ENCODE measurements around the gene MICAL2.

The MICAL2 gene

DNA sequence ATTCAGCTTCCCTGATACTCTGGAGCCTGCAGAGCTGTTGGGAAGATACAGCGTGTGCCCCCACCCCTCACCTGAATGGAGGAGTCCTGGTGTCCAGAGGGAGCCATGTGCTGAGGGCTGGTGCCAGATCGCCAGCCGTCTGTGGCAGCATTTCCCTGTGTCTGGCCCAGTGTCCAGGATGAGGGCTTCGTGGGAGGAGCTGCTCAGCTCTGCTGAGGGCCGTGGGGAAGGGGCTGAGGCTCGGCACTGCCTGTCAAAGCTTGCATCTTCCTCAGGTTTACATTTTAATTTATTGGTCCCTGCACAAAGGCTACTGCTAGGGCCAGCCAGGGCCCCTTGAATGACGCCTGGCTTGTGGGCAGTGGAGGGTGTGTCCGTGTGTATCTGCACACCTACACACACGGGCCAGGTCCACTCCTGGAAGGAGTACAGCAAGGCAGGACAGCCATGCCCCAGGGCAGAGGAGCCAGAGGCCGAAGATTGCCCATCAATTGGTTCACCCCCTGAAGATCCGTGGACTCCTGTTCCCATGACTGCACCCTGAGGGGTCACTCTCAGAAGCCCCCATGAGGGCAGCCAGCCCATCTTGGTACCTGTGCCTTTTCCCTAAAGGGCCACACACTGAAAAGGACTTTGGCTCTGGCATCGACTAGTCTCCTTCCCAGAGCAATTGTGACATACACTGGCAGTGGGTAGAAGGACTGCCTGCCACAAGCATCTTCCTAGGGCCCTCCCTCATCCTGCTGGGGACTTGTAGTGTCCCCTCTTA is 159.2 kb downstream of the MICAL2 start:
- DNase-seq (ENCODE audit: low read depth, low spot score) = no peak
- no peak overlapping the region for H3K4me3 ChIP-seq (ENCODE audit: low read length)

- H3K4me3 ChIP-seq (ENCODE audit: low read length) = no peak overlapping the region
- DNase-seq (ENCODE audit: low read depth, low spot score) = no peak
Observed at GRCh38 chr11:12270215-12270797, 159.9 kb downstream of the MICAL2 start.

DNA sequence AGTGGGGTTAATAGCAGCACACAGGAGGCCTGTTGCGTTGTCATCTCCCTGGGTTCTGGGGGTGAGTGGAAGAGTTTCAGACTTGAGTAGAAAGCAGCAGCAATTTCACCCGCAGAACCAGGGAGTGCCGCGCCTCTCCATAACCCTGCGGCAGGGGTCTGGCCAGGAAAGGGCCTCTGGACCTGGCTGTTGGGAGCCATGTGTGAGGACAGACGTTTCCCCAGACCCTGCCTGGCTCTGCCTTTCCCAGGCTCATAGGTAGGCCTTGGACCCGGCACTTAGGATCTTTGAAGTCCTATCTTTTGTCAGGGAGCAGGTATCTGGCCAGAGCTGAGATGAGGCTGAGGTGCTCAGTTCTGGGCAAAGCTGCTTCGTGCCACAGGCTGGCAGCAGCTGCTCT is 160.4 kb downstream of the MICAL2 start:
- DNase-seq (ENCODE audit: low read depth, low spot score) = no peak
- no peak overlapping the region for H3K4me3 ChIP-seq (ENCODE audit: low read length)

DNA sequence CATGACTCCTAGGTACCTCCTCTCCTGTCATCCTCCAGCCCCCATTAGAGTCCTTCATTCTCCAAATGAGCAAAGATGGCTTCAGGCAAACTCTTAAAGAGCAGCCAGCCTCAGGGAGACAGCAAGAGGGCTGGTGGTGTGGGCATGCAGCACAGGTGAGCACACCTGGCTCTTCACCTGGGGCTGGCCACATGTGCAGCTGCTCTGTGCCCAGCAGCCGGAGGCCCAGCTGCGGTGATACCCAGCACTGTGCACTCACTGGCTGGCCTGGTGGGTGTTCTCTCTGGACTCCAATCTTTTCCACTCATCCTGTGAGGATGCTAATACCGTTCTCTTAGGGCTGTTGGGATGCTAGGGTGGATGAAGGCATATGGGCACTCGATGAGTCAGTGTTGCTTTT is 160.9 kb downstream of the MICAL2 start:
- no peak for DNase-seq (ENCODE audit: low read depth, low spot score)
- H3K4me3 ChIP-seq (ENCODE audit: low read length) = no peak overlapping the region

- DNase-seq (ENCODE audit: low read depth, low spot score) = no peak
- H3K4me3 ChIP-seq (ENCODE audit: low read length) = no peak overlapping the region
Observed at GRCh38 chr11:12271826-12272366, 161.5 kb downstream of the MICAL2 start.

GRCh38 chr11:12272821-12273617 is 162.6 kb downstream of the MICAL2 start:
- H3K4me3 ChIP-seq (ENCODE audit: low read length) = no peak overlapping the region
- no peak for DNase-seq (ENCODE audit: low read depth, low spot score)

DNA sequence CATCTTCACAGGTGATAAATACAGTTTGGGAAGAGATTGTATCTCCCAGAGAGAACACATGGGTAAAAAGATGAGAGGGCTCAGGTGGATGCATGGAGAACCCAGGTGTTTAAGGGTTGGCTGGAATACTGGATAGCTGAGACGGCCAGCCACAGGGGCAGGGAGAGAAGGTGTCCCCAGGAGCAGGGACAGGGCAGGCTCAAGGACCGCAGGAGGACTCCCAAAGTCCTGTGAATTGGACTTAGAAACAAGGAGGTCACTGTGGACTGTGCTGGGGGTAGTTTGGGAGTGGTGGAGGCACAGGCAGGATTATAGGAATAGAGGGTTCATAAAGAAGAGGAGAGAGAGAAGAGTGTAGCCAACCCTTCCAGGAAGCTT is 163.2 kb downstream of the MICAL2 start:
- H3K4me3 ChIP-seq (ENCODE audit: low read length) = no peak overlapping the region
- DNase-seq (ENCODE audit: low read depth, low spot score) = no peak

- no peak overlapping the region for H3K4me3 ChIP-seq (ENCODE audit: low read length)
- DNase-seq (ENCODE audit: low read depth, low spot score) = no peak
Observed at GRCh38 chr11:12274056-12274455, 163.7 kb downstream of the MICAL2 start.

DNA sequence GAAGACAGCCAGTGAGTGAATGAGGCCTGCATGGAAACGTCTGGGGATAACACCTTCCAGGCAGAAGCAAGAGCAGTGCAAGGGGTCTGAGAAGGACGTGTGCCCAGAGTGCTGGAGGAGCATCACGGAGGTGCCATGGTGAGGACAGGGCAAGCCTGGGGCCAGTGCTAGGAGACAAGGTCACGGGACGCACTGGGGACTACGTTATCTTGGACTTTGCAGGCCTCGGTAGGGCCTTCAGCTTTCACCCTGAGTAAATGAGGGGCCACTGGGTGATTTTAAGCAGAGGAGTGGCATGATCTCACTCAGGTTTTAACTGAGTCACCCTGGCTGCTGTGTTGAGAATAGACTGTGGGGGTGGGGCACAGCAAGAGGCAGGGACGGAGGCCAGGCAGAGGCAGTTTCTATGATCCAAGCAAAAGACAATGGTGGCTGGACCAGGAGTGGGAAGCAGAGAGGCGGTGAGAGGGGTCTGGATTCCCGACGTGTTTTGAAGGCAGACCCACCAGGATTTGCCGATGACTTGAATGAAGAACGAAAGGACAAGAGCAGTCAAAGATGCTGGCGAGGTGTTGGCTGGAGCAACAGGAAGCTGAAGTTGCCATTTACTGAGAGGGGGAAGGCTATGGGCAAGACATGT is 164.3 kb downstream of the MICAL2 start:
- DNase-seq (ENCODE audit: low read depth, low spot score) = no peak
- no peak overlapping the region for H3K4me3 ChIP-seq (ENCODE audit: low read length)

DNA sequence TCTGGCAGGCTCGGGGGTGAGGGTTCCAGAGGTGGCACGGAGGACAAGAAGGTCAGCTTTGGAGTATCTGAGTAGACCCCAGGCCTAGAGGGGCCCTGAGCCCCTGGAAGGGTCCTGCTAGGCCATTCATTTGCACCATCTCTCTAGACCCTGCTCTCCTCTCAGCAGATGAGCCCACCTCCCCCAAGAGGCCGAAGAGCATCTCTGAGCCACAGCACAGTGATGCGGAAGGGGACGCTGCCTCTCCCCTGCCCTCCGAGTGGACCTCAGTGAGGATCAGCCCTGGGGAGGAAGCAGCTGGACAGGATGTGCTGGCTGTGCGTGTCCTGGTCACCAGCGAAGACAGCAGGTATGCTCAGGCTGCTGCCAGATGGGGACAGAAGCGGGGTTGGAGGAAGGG is 165.4 kb downstream of the MICAL2 start:
- DNase-seq (ENCODE audit: low read depth, low spot score) = no peak
- no peak overlapping the region for H3K4me3 ChIP-seq (ENCODE audit: low read length)

- no peak overlapping the region for H3K4me3 ChIP-seq (ENCODE audit: low read length)
- no peak for DNase-seq (ENCODE audit: low read depth, low spot score)
Observed at GRCh38 chr11:12276356-12276755, 166.0 kb downstream of the MICAL2 start.

DNA sequence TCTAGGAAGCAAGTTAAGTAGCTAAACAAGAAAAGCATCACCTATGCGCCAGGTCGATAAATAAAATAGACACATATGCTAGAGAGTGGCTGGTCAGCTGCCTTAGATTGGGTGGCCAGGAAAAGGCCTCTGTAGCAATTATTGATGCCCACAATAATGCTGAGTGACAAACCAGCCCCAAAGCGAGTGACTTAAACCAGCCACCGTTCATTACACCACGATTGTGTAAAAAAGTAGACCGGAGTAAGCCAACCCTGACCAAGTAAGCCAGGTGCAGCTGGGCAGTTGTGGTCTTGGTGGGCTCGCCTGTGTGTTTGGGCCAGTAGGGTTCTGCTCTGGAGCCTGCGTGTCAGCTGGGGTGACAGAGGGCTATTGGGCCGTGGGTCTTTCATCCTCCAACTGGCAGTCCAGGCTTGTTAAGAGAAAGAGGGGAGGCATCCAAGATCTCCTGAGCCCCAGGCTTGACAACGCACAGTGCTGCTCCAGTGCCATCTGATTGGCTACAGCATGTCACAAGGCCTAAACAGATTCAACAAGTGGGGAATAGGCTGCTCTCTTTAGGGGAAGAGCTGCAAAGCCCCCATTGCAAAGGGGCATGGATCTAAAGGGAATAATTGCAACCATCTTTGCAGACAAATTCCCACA is 166.6 kb downstream of the MICAL2 start:
- no peak overlapping the region for H3K4me3 ChIP-seq (ENCODE audit: low read length)
- no peak for DNase-seq (ENCODE audit: low read depth, low spot score)

DNA sequence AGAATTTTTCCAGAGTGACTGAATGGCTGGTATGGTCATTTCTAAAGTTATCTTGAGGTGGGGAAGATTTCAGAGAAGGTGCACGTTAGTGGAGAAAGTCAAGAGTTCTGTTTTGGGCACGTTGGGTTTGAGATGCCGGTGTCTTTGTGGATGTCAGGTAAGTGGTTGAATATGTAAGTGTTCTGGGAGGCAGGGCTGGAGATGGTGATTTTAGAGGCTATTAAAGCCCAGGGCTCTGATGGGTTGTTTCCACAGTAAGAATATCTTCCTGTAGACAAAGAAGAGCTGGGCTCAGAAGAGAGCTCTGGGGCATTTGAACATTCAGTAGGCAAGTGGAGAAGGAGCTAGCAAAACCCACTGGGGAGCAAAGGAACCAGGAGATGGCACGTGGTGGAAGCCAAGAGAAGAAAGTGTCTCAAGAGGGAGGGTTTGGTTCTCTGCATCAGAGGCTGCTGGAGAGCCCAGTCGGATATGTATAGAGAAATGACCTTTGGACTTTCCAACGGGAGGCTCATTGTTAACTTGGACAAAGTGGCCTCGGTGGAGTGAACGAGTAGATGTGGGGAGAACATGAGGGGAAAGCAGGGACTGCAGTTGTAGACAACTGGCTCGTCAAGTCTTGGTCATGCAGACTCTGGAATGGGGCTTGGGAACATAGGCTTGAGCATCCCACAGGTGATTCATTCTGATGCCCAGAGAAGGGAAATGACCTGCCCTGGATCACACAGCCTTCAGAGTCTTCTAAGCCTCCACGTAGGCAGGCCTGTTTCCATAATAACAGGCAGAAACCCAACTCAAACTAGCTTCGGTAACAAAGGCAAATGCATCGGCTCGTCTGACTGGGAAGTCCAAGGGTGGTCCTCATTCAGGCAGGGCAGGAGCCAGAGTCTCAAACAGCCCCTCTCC is 168.6 kb downstream of the MICAL2 start:
- DNase-seq (ENCODE audit: low read depth, low spot score) = no peak
- H3K4me3 ChIP-seq (ENCODE audit: low read length) = no peak overlapping the region

DNA sequence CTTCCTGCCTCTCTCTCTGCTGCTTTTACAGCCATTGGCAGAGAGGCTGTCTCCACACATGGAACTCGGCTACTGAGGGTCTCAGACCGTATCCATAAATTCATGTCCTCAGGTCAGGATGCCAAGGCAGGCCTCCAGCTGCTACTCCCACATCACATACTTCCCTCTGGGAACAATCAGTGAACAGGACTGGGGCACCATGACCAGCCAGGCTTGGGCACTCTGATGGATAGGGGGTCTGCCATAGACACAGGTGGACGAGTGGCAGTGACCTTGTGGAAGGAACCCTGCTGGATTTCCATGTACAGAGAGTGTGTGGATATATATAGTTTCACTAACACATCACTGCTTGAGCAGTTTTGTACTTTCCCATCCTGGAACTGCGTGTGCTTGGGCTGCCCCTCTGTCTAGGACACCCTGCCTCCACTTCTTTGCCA is 169.3 kb downstream of the MICAL2 start:
- no peak overlapping the region for H3K4me3 ChIP-seq (ENCODE audit: low read length)
- DNase-seq (ENCODE audit: low read depth, low spot score) = no peak

DNA sequence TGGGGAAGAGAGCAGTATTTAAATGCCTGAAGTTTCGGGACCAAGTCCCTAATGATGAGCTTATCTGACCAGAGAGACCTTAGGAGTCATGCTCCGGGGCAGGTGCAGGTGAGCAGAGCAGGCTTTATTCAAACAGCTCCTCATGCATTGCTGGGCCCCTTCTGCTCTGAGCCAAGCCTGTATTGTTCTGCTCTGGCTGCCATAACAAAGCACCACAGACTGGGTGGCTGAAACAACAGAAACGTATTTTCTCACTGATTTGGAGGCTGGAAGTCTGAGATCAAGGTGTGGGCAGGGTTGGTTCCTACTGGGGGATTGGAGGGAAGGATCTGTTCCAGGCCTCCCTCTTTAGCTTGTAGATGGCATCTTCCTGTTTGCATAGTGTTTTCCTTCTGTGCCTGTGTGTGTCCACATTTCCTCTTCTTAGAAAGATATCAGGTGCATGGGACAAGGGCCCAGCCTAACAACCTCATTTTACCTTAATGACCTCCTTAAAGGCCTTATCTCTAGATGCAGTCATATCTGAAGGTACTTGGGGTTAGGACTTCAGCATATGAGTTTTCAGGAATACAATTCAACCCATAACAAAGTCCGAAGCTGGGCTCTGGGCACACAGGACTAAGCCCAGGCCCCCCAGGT is 169.9 kb downstream of the MICAL2 start:
- H3K4me3 ChIP-seq (ENCODE audit: low read length) = no peak overlapping the region
- no peak for DNase-seq (ENCODE audit: low read depth, low spot score)

DNA sequence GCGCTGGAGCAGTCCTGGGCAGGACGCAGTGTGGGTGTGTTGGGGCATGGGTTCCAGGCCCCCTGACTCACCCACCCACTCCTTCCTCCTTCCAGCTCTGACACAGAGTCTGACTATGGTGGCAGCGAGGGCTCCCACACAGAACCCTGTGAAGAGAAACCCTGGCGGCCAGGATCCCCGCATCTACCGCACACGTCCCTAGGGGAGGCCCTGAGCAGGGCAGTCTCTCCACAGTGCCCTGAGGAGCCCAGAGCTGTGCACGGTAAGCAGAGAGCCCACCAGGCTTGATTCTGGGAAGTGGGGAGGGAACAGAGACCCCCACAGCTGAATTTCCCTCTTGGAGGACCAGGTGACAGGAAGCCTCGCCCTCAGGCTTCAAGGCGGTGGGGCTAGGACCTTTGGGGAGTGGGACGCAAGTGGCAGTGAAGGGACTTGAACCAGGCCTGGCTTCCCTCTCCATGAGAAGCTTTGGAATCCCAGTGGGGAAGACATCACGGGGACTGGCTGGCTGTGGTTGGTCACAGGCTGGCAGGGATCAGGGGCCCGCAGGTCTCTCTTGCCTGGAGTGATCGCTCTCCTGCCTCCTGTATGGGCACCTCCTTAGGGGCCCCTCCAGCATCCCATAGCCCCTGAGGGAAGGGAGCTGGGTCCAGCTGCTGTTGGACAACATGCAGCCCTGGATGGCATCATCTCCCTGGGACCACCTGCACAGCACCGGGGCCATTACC is 170.6 kb downstream of the MICAL2 start:
- no peak for DNase-seq (ENCODE audit: low read depth, low spot score)
- H3K4me3 ChIP-seq (ENCODE audit: low read length) = no peak overlapping the region

Measured in Jurkat, Clone E6-1 (cell line).